GM21515 (cell line): Measurements from ENCODE around the gene SSR4.
"Not testable (repeated sequence)": the region's sequence is repeated elsewhere in the genome, so short reads cannot be mapped to it uniquely, and the experiment has no call there.

Source experiments
- ATAC-seq: cut with Tn5 transposase; IDR thresholded peaks from one replicate; pipeline ENCODE4 v1.9.1; 2021; ENCODE audit not compliant: unreplicated experiment

The SSR4 gene

DNA sequence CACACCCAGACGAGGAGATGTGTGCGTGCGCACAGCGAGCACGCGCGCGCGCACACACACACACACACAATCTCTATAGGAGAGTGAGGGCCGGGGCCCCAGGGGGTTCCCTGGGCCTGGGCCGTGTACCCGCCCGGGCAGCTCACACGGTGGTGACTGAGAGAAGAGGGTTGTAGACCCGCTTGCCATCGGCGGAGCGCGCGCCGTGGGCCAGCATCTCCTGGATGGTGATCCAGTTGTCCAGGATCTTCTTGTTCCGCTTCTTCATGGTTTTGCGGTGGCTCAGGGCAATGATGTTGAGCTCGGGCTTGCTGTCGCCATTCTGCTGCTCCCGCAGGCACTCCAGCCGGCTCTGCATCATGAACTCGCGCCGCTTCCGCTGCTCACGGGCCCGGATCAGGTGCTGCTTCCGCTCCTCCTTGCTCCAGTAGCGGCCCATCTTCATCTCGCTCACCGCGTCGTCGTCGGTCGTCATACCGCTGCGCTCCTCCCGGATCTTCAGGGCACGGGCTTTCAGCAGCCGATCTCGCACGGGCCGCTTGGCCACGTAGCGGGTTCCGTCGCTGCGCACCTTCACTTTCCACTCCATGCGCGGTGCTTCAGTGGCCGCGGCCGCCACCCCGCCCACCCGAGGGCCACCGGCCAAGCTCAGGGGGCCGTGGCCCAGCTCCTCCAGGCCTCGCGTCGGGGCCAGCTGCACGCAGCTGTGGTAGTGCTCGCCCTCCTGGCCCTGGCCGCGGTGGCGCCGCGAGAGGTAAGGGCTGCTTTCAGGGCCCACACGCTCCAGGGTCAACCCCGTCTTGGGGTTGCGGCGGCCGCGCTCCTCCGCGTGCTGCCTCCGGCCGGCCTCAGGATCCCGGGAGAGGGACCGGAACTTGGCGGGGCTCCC, 9.0 kb downstream of the SSR4 start:
- ATAC-seq = no peak

DNA sequence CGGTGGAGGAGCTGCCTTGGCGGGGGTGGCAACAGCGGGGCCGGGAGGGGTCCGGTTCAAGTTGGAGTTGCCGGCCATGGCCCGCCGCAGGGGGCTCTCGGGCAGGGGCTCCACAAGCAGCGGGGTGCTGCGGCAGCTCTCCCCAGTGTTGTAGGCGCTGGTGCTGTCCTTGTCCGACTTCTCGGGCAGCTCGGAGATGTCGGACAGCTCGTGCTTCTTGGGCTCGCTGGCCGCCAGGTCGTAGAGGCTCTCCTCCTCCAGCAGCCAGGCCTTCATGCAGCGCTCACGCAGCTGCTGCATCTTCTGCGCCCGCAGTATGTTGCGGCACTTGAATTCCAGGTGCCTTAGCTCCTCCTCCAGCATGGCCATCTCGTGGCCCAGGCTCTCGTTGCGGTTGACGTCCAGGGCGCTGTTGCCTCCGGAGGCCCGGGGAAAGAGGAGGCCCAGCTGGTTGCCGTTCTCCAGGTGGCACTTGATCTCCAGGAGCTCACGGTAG, 9.7 kb downstream of the SSR4 start:
- ATAC-seq = no peak

DNA sequence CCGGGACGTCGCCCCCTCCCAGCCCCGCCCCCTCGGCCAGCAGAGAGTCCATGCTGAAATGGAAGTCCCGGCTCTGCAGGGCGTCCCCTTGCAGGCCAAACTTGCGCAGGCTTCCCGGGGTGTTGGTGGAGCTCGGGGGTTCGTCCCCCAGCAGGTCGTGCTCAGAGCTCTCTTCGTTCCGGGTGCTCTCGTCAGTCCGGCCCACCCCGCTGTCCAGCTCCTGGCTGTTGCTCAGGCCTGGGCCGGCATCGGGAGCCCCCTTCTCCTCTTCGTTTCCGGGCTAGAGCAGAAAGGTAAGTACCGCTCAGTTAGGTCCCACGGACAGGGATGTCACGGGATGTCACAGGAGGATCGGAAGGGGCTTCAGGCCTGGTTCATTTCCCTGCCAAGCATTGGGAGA, 10.2 kb downstream of the SSR4 start:
- no peak for ATAC-seq

DNA sequence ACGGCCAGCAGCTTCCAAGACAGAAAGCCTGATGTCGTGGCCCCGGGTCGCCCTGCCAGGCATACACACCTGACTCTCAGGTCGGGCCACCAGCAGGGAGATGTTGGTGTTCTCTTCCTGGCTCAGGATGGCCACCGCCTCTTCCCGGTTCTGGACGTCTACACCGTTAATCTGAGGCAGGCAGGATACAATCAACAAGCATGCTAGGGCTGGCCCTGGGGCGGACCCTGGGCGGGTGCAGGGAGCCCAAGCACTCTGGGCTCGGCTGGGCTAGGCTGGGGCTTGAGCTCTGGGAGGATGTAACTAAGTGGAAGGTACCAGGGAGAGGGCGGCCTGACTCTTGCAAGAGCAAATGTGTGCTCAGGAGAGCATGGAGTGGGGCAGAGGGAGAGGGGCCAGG, 11.0 kb downstream of the SSR4 start:
- ATAC-seq = no peak

DNA sequence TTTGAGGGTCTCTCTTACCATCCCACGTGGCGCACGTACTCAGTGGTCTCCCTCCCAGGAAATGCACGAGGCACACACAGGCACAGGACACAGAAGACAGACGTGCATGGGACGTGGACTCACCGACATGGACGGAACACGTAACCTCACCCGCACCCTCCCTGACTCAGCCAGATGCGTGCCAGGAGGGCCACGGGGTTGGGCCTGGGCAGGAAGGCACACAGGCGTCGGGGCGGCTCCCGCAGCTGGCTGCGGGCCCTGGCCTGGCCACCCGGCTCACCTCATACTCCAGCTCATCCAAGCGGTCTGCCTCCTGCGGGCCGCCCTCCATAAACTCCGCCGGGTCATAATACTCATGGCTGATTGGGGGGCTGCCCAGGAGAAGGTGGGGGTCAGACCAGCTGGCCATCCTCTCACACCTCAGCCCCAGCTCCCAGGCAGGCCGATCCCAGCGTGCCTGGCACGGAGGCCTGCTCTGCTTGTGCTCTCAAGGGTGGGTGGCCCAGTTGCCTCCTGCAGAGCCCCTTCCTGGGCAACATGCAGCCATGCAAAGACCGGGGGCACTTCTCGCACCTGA, 12.6 kb downstream of the SSR4 start:
- ATAC-seq = no peak

DNA sequence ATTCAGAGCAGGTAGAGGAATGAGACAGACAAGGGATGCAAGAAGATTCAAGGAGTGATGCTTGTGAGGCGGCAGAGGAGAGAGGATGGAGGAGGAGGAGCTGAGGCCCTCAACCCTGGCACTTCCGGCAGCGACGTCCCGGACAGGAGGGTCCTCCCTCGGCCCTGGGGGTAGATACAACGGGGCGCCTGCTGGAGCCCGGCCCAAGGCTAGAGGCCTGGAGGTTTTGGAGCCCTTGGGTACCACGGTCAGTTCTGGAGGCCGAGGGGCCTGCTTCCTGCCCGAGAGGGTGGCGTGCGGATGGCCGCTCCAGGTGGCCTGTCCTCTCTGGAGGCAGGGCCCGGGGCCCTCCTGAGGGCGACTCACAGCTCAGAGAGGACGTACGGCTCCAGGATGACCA, 13.5 kb downstream of the SSR4 start:
- no peak for ATAC-seq

DNA sequence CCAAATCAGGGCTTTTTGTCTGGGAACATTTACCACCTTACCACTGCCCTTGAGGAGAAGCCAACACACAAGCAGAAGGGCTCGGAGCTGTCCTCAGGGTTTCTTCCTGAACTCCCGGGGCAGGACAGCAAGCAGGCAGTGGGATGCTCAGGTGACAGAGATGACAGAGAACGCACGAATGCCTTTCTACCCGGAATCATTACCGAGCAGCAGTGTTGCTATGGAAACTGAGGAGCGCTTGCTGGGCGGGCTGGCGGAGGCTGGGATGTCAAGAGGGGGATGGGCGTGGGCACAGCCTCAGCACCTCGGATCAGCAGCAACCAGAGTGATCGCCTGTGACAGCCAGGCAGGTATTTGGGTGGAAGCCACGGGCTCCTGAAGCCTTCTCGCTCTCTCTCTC, 17.8 kb downstream of the SSR4 start:
- no peak for ATAC-seq

DNA sequence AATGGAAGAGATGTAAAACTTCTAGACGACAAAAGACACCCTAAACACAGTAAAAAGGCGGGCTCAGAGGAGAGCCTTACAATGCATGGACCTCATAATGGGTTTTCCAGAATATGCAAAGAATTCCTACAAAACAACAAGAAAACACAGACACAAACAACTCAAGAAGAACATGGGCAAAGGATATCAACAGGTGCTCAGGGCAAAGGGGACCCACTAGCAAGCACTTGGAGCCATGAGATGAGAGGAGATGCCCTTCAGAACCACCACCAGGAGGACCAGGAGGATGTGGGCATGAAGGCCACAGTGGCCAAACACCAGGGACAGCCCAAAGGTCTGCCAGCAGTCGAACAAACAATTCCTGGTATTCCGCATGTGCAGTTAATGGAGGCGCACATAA, 18.7 kb downstream of the SSR4 start:
- ATAC-seq = no peak

DNA sequence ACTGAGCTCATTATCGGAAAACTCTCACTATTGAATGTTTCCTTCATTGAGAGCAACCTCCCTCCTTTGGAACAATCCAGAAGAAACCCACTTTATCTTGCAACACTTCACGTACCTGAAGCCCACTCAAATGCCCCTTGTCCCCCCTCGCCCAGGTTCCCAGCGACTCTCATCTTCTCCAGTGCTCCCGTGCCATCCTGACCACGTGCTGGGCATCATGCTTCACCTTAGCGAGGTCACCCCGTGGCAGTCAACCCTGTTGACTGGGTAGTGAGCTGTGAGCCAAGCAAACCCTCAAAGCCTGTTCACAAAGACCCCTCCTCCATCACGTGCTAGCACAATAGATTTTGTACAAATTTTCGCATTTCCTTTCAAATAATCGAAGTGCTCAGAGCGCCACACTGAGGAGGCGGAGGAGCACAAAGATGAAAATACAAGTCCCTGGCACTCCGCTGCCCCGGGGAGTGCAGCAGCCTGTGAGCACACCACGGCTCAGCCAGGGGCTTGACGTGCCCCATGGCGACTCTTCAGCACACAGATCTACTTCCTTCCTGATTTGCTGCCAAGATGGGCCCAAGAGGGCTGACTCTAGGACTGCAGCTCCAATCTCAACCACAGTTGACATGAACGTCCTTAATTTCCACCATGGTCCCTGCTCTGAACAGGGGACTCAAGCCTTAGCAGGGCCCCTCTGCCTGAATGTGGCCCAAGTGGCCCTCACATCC, 20.3 kb downstream of the SSR4 start:
- no peak for ATAC-seq

DNA sequence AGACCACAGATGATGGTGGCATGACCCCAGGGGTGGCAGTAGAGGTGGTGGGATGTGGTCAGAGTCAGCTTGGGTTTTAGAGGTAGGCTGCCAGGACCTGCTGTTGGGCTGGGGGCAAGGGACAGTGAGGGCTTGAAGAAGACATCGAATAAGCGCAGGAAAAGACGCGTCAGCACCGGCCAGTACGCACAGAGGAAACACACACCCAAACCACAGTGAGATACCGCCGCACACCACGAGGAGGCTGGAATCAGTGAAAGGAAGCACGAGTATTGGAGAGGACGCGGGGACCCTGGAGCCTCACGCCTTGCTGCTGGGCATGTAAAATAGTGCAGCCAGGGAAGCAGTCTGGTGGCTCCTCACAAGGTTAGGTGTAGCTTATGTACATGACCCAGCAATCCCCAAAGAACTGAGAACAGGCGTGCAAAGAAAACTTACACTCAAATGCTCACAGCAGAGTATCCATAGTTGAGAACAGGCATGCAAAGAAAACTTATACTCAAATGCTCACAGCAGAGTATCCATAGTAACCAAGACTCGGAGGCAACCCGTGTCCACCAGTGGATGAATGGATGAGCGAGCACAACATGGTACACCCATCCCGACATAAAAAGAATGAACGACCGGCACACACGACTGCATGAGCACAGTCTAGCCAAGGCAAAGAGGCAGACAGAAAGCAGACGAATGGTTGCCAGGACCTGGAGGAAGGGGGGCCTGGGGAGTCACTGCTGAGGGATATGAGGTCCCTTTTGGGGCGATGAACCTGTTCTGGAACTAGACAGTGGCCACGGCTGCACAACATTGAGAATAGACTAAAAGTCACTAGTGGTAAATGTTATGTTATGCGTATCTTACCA, 22.6 kb downstream of the SSR4 start:
- no peak for ATAC-seq

DNA sequence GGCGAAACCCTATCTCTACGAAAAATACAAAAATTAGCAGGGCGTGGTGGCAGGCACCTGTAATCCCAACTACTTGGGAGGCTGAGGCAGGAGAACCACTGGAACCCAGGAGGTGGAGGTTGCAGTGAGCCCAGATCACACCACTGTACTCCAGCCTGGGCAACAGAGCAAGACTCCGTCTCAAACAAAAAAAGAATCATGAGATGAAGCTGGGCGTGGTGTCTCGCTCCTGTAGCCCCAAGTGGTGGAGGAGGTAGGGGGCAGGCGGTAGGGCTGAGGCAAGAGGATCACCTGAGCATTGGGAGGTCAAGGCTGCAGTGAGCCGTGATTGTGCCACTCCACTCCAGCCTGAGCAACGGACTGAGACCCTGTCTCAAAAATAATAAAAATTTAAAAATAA, 23.6 kb downstream of the SSR4 start:
- ATAC-seq = not testable (repeated sequence)

DNA sequence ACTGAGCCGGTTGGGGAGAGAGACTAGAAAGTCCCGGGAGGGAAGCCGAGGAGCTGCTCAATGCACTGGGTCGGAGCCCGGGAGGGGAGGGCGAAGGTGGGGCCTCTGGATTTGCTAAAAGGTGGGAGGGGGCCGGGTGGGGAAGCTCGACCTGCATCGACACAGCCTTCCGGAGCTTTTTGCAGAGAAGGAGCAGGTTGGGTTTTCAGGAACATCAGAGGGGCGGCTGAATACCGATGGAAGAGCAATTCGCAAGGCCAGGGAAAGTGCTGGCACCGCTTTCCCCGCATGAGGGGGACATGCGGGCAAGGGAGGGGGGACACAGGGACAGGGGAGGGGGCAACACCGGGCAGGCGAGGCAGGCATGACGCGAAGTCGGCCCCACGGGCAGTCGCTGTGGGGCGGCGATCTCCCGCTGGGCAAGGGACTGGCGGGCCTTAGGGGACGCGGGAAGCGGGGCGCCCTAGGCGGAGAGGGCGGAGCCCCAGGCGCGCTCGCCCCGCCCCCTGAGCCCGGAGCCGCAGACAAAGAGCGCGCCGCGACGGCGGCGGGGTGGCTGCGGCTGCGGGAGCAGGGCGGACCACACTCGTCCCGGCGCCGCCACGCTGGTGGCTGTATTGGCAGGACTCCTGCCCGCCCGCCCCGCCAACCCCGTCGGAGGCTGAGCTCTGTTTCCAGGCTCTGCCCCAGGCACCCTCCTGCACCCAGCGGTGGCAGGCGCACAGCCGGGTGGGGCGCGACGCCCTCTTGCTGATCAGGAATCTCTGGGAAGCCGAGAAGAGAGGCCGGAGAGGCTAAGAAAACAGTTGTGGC, 24.3 kb downstream of the SSR4 start:
- ATAC-seq = no peak

DNA sequence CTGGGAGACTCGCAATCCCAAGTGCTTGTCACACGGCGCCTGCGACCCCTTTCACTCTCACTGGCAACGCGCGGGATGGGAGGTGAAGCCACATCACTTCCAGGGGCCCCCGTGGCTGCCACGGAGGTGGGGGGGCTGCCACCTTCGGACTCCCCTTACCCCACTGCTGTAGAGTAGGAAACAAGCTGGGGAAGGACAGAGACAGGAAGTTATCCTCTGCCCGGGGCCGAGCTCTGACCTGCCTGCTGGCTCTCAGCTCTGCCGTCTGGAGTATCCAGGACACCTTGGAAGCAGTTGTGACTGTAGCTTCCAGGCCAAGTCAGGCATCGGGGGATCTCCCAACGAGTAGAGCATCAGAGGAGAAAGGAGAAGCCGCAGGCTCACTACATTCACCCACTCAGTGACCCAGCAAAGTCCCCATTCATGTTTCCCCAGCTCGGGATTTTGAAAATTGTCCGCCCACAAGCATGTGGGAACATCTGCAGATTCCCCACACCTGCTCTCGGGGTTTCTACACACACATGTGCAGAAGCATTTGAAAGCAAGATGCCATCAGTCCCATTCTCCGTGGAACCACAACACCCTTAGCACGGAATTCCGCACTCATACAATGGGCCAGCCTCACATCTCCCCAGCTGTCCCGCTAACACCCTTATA, 25.0 kb downstream of the SSR4 start:
- no peak for ATAC-seq

DNA sequence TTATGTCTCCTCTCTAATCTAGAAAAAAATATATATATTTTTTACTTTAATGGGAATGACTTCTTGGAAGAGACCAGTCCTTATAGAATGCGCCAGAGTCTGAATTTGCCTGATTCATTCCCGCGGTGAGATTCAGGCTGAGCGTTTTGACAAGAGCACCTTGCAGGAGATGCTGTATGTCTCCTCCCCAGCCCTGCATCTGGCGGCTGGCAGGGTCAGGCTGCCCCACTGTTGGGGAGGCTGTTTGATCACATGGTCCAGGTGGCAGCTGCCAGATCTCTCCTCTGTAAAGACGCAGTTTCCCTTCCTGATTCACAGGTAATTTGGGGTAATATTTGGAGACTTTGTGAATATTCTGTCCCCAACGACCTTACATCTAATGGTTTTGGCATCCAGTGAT, 26.1 kb downstream of the SSR4 start:
- no peak for ATAC-seq

DNA sequence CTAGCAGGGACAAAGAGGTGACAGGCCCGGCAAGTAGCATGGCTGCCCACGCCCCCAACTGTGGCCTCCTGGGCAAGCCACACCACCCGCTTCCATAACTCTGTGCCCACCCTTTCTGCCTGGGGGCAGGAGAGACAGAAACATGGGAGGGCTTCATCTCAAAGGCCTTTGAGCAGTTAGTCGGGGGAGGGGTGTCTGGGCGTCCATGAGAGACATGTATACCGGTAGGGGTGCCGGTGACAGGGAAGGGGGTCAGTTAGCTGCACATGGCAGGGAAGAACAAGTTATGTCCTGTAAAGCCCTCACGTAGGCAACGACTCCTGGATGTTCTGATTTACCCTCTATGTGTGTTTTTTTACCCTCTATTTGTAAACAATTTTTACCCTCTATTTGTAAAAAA, 26.6 kb downstream of the SSR4 start:
- no peak for ATAC-seq

DNA sequence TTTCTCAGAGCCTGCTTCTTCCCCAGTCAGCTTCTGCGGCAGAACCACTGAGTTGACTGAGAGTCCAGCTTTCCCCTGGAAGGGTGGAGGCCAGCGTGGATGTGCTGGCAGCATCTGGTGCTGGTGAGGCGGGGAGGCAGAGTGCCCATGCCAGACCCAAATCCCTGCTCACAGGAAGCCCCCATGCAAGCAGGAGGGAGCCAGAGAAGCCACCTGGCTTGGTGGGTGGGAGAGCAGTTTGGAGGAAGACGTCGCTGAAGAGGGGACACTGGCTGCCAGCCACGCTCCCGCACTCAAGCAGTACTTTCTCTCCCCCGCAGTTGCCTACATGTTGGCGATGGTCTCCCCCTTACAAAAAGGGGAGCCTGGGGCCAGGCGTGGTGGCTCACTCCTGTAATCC, 29.9 kb downstream of the SSR4 start:
- no peak for ATAC-seq

DNA sequence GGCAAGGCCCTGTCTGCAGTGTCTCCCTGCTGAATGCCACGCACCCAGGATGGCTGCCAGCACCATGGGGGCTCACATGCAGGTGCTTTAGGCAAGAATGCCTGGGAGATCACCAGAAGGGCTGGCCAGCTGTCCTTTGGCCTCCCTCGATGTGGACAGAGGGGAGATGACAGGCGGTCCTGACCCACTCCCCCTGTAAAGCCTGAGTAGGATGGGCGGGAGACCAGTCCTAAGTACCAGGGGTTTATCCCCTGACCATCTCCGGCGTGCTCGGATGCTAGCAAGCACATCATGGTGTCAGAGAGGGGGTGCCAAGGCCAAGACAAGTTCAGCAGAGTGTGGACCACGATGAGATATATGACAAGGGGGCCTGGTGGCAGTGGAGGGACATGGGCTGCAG, 30.6 kb downstream of the SSR4 start:
- ATAC-seq = no peak

DNA sequence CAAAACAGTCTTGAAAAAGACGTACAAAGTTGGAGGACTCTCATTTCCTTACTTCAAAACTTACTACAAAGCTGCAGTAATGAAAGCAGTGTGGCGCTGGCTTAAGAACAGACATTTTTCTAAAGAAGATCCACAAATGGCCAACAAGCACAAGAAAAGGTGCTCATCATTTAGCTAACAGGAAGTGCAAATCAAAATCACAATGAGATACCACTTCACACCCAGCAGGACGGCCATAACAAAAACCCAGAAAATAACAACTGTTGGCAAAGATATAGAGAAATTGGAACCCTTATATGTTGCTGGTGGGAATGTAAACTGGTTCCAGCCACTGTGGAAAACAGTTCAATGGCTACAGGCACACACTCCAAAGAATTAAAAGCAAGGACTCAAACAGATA, 32.5 kb downstream of the SSR4 start:
- no peak for ATAC-seq

DNA sequence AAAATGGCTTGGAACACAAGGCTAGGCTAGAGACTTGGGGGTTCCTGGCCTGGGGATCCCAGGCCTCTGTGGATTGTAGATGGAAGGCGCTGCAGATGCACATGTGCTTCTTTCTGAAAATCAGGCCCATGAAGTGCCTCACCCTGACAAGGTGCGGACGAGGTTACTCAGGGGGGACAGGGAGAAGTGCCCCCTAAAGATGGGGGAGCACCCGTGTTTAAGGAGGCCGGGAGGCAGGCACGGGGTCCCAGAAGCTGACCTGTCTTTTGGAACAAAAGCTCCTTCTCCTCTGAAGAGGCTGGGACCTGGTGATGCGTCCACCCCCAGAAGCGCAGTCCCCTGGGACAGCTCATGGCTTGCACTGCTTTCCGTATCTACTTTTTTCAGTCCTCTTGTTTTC, 33.4 kb downstream of the SSR4 start:
- ATAC-seq = no peak

DNA sequence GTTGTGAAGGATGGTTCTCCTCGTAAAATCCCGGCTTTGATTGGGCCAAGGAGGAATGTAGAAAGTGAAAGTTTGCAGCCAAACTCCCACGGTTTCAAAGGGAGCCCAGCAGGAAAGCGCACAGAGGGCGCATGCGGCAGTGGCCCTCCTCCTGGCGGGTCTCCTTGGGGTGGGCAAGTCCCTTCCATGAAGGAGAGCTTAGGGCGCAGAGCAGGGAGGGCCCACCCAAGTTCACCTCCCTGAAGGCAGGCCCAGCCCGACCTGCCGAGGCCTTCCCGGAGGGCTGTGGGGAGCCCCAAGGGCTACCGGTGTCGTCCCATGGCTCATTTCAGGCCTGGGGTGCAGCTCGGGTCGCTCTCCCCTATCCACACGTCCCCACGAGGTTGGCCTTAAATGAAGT, 33.8 kb downstream of the SSR4 start:
- no peak for ATAC-seq
